OCI-LY7 (cell line): ENCODE data around the gene SYNM. TPM values are rescaled to one million over a fixed set of nuclear protein-coding genes. Genes with fewer than 3 reads are reported as not detected.

Experiments used
- BruUV-seq: library from RNA; stranded (reverse); fragments of 400-500 nt; replicated peaks from 2 replicates; lab custom pipeline; 2021; lab: Mats Ljungman, UMichigan
- CTCF ChIA-PET: fragments of 300-600 bp; sonication (Branson Sonifier 250); formaldehyde crosslinking; loops from one replicate; lab custom pipeline; 2022; ENCODE audit warnings: antibody characterized with exemption; ENCODE audit not compliant: unreplicated experiment; lab: Charles Lee
- POLR2A ChIA-PET: fragments of 300-600 bp; sonication (Branson Sonifier 250); formaldehyde crosslinking; loops from one replicate; lab custom pipeline; 2022; ENCODE audit warnings: antibody characterized with exemption; lab: Charles Lee
- DNase-seq: peaks from one replicate; pipeline ENCODE4 v3.0.0-alpha.2; 2015; ENCODE audit warnings: low spot score
- H2AFZ ChIP-seq: fragments of 200-600 bp; sonication (generic), shearing (Covaris generic); 2 replicates; pipeline ENCODE4 v1.6.1; 2014; ENCODE audit warnings: mild to moderate bottlenecking, antibody characterized with exemption, low read length, moderate library complexity
- H3K27ac ChIP-seq: fragments of 200-600 bp; sonication (generic); 2 replicates; pipeline ENCODE4 v1.5.1; 2014; ENCODE audit warnings: mixed run types, low read depth, mild to moderate bottlenecking, moderate library complexity, low read length, inconsistent platforms; ENCODE audit not compliant: poor library complexity, severe bottlenecking
- H3K36me3 ChIP-seq: fragments of 200-600 bp; sonication (generic); 2 replicates; pipeline ENCODE4 v1.6.1; 2014; ENCODE audit warnings: mild to moderate bottlenecking, antibody characterized with exemption, low read length, moderate library complexity, mixed read lengths; ENCODE audit not compliant: insufficient read depth
- H3K4me1 ChIP-seq: fragments of 200-600 bp; sonication (generic); 2 replicates; pipeline ENCODE4 v1.5.1; 2014; ENCODE audit warnings: mild to moderate bottlenecking, low read length; ENCODE audit not compliant: insufficient read depth, poor library complexity, severe bottlenecking
- H3K4me2 ChIP-seq: fragments of 200-600 bp; sonication (generic); 2 replicates; pipeline ENCODE4 v1.6.1; 2014; ENCODE audit warnings: mild to moderate bottlenecking, low read length
- H3K4me3 ChIP-seq: fragments of 200-600 bp; sonication (generic); 2 replicates; pipeline ENCODE4 v1.5.1; 2014; ENCODE audit warnings: mild to moderate bottlenecking, low read depth, low read length; ENCODE audit not compliant: poor library complexity, severe bottlenecking
- H3K79me2 ChIP-seq: fragments of 200-600 bp; sonication (generic); 2 replicates; pipeline ENCODE4 v1.6.1; 2016; ENCODE audit warnings: low read depth, mild to moderate bottlenecking, low read length, moderate library complexity, mixed read lengths; ENCODE audit not compliant: insufficient read depth
- H3K9me2 ChIP-seq: fragments of 200-600 bp; sonication (generic); 2 replicates; pipeline ENCODE4 v1.6.1; 2016; ENCODE audit warnings: mild to moderate bottlenecking, low read length, mixed read lengths; ENCODE audit not compliant: insufficient read depth
- H3K9me3 ChIP-seq: fragments of 200-600 bp; sonication (generic); 2 replicates; pipeline ENCODE4 v1.6.1; 2014; ENCODE audit warnings: mild to moderate bottlenecking, mixed run types, low read length, mixed read lengths
- H4K20me1 ChIP-seq: fragments of 200-600 bp; sonication (generic); 2 replicates; pipeline ENCODE4 v1.6.1; 2014; ENCODE audit warnings: mild to moderate bottlenecking, antibody characterized with exemption, low read length, moderate library complexity, mixed read lengths; ENCODE audit not compliant: insufficient read depth
- CTCF ChIP-seq: fragments of 200-600 bp; sonication (generic); conservative IDR thresholded peaks from 2 replicates; pipeline ENCODE4 v1.5.1; 2014; ENCODE audit warnings: mild to moderate bottlenecking, antibody characterized with exemption, low read length, moderate library complexity, mixed read lengths
- EZH2phosphoT487 ChIP-seq: fragments of 200-600 bp; sonication (generic); IDR thresholded peaks from 2 replicates; pipeline ENCODE4 v1.6.1; 2018; ENCODE audit warnings: low read depth, borderline replicate concordance, mild to moderate bottlenecking, mixed run types, antibody characterized with exemption, low read length, moderate library complexity, mixed read lengths
- intact Hi-C: fragments of 100-400 bp; cut with micrococcal nuclease; formaldehyde crosslinking; loops from one replicate; pipeline ENCODE4 v1.10.0; 2022; ENCODE audit not compliant: unreplicated experiment
- total RNA-seq, 2 experiments: library from RNA; depleted of rRNA in 1 of 2; stranded (reverse); fragments of >200 nt in 1 of 2; shearing (Covaris generic) in 1 of 2; gene quantifications; 2 replicates each; pipeline ENCODE4 v1.2.3, GENCODE V29; 2014 to 2022

SYNM gene
- total RNA-seq, 2 experiments from 2014 or later = 0.08 to 0.41 TPM

GRCh38 chr15:99182791-99183190 is 77.9 kb downstream of the SYNM start:
- no peak overlapping the region for H3K4me3 ChIP-seq
- H3K27ac ChIP-seq = no peak overlapping the region
- no peak overlapping the region for H2AFZ ChIP-seq
- intact Hi-C loops = no loop called here
- POLR2A ChIA-PET = interaction anchor here (0.6 kb wide), 1 partner anchor 562 kb away, joined by 3 read pairs; no protein-coding TSS in a partner anchor
- H3K9me2 ChIP-seq = no peaks in the 10 kb centered on the region
- H3K9me3 ChIP-seq = no peaks in the 10 kb centered on the region
- no TSS peak for BruUV-seq
- no peak for DNase-seq
- no peaks in the 10 kb centered on the region for H3K79me2 ChIP-seq
- no peaks in the 10 kb centered on the region for H3K36me3 ChIP-seq
- no peaks in the 10 kb centered on the region for H4K20me1 ChIP-seq
- no peaks in the 10 kb centered on the region for H3K4me1 ChIP-seq
- TF ChIP-seq EZH2phosphoT487 (no peak), CTCF (no peak)
- CTCF ChIA-PET = no interaction called here
- H3K4me2 ChIP-seq = no peak overlapping the region

Other genes starting within 250 kb of the SYNM start
- gene PGPEP1L, start 97.3 kb upstream of the SYNM start, total RNA-seq (2014; rRNA removed; shearing (Covaris generic)) = not detected in 2 replicates
- gene PGPEP1L, start 97.3 kb upstream of the SYNM start, total RNA-seq (2022) = not detected in 2 replicates
- 2.6 and 2.8 TPM in 2 replicates for gene TTC23, start 144.5 kb downstream of the SYNM start, total RNA-seq (2014; rRNA removed; shearing (Covaris generic))
- gene TTC23, start 144.5 kb downstream of the SYNM start, total RNA-seq (2022) = 7.6 and 7.8 TPM in 2 replicates
- 17.2 and 25.7 TPM in 2 replicates for gene LRRC28, start 146.4 kb downstream of the SYNM start, total RNA-seq (2014; rRNA removed; shearing (Covaris generic))
- 30.2 and 30.9 TPM in 2 replicates for gene LRRC28, start 146.4 kb downstream of the SYNM start, total RNA-seq (2022)